ENCODE data around the gene SNX20. TPM values are rescaled to one million over a fixed set of nuclear protein-coding genes. Genes with fewer than 3 reads are reported as not detected.

SNX20 gene
- total and polyA plus RNA-seq, 2 of the 13 experiments (the other 11 are each of a cell fraction or from before 2014, with no cell fraction given) = not detected

- Histone ChIP-seq H3K36me3 (replicated peaks in 1 of 2; ENCODE audit: control insufficient read depth in 1 of 2, insufficient read depth in 2 of 2, low read length in 2 of 2) (no peaks in the 10 kb centered on the region), H2AFZ (ENCODE audit: low read length) (no peak overlapping the region), H3K9me3 (ENCODE audit: low read length) (no peaks in the 10 kb centered on the region), H3K27ac (ENCODE audit: extremely low read length, insufficient read depth, low read length) (no peak overlapping the region), H4K20me1 (ENCODE audit: insufficient read depth, low read length) (no peaks in the 10 kb centered on the region), H3K4me1 (ENCODE audit: insufficient read depth, low read length) (peaks cover 63% of the 10 kb centered on the region), H3K9ac (ENCODE audit: insufficient read depth, low read depth, low read length) (no peak overlapping the region), H3K4me3 (replicated peaks in 1 of 3; ENCODE audit: insufficient read depth in 1 of 3, low read depth in 2 of 3, low read length in 3 of 3) (peak overlapping the region in 1 of 3 experiments; percentile 69; a peak in 1 of 6 replicates), H3K27me3 (ENCODE audit: control insufficient read depth in 1 of 2, insufficient read depth in 2 of 2, low read length in 2 of 2) (peaks cover 6 to 34% of the 10 kb centered on the region in 2 experiments; a peak in 4 of 5 replicates), H3K4me2 (ENCODE audit: low read depth, low read length) (peak overlapping the region; percentile 71; the same call in 1 of the 2 replicates), H3K79me2 (ENCODE audit: insufficient read depth, low read length) (no peaks in the 10 kb centered on the region)
- DNase-seq (ENCODE audit: low spot score) = no peak
- BruUV-seq (replicated peaks) = no TSS peak
- 63% methylated on average over 1 of the region's 2 CpGs for WGBS (ENCODE audit: low lambda C conversion rate)
- ChIA-PET CTCF (ENCODE audit: low intra/inter-chr PET ratio, low total read pairs) (no interaction called here), POLR2A (interaction anchor here (1.5 kb wide), 1 partner anchor 26 kb away, joined by 3 read pairs; no protein-coding TSS in a partner anchor)
- FAIRE-seq = no peak
- no peak for ATAC-seq
- intact Hi-C loops (cut with micrococcal nuclease; ENCODE audit: unreplicated experiment) = no loop called here
- TF ChIP-seq FOXO4 (CRISPR knock-in tag; conservative IDR thresholded peaks at IDR 0.05) (no peak), ZNF333 (CRISPR knock-in tag; IDR thresholded peaks at IDR 0.05; ENCODE audit: borderline replicate concordance) (0 out of 2 replicates have a peak, but pooled peaks have one; percentile 26)
- in situ Hi-C loops (cut with HindIII; ENCODE audit: extremely low pct_ligation_motif_present, low pct_unique_long_range_greater_than_20kb) = no loop called here
Measured at GRCh38 chr16:50694206-50694605, 13.1 kb upstream of the SNX20 start.

- DNase-seq (ENCODE audit: low spot score) = no peak
- no peak within 1 kb of the TSS for H2AFZ ChIP-seq (ENCODE audit: low read length)
- H3K4me3 ChIP-seq (replicated peaks in 1 of 3; ENCODE audit: insufficient read depth in 1 of 3, low read depth in 2 of 3, low read length in 3 of 3) = peak within 1 kb of the TSS; percentile 35 to 69 (median 38); a peak in 4 of 6 replicates
- peaks cover 6 to 42% of the 10 kb centered on the region in 2 experiments; a peak in 4 of 5 replicates for H3K27me3 ChIP-seq (ENCODE audit: control insufficient read depth in 1 of 2, insufficient read depth in 2 of 2, low read length in 2 of 2)
- intact Hi-C loops (cut with micrococcal nuclease; ENCODE audit: unreplicated experiment) (no loop called here), in situ Hi-C loops (cut with HindIII; ENCODE audit: extremely low pct_ligation_motif_present, low pct_unique_long_range_greater_than_20kb) (no loop called here)
- peaks cover 53% of the 10 kb centered on the region for H3K4me1 ChIP-seq (ENCODE audit: insufficient read depth, low read length)
- peak within 1 kb of the TSS; percentile 71 for H3K4me2 ChIP-seq (ENCODE audit: low read depth, low read length)
- no peaks in the 10 kb centered on the region for H4K20me1 ChIP-seq (ENCODE audit: insufficient read depth, low read length)
- H3K27ac ChIP-seq (ENCODE audit: extremely low read length, insufficient read depth, low read length) = no peak within 1 kb of the TSS
- no TSS peak for BruUV-seq (replicated peaks)
- no peaks in the 10 kb centered on the region for H3K79me2 ChIP-seq (ENCODE audit: insufficient read depth, low read length)
- no peak for FAIRE-seq
- ChIA-PET CTCF (ENCODE audit: low intra/inter-chr PET ratio, low total read pairs) (no interaction called here), POLR2A (no interaction called here)
- WGBS (ENCODE audit: low lambda C conversion rate) = 46% methylated on average over 24 of the region's 56 CpGs
- H3K9ac ChIP-seq (ENCODE audit: insufficient read depth, low read depth, low read length) = peak within 1 kb of the TSS; percentile 25; the same call in 1 of the 2 replicates
- H3K9me3 ChIP-seq (ENCODE audit: low read length) = no peaks in the 10 kb centered on the region
- ATAC-seq = peak; percentile 62
- no peaks in the 10 kb centered on the region for H3K36me3 ChIP-seq (replicated peaks in 1 of 2; ENCODE audit: control insufficient read depth in 1 of 2, insufficient read depth in 2 of 2, low read length in 2 of 2)
- TF ChIP-seq USF2 (IDR thresholded peaks at IDR 0.05; ENCODE audit: low read depth, low read length) = no peak
- no peak for TF ChIP-seq USF2 (CRISPR knock-in tag; IDR thresholded peaks at IDR 0.05; ENCODE audit: borderline replicate concordance)
- TF ChIP-seq STAT5B (CRISPR knock-in tag; IDR thresholded peaks at IDR 0.05) = no peak
- 0 out of 2 replicates have a peak, but pooled peaks have one; percentile 8 for TF ChIP-seq ZMYM3 (CRISPR knock-in tag; IDR thresholded peaks at IDR 0.05)
- no peak for TF ChIP-seq ZNF496 (CRISPR knock-in tag; IDR thresholded peaks at IDR 0.05; ENCODE audit: insufficient replicate concordance)
- TF ChIP-seq PRMT3 (CRISPR knock-in tag; IDR thresholded peaks at IDR 0.05; ENCODE audit: borderline replicate concordance, low read depth) = no peak
- TF ChIP-seq ZNF350 (CRISPR knock-in tag; IDR thresholded peaks at IDR 0.05; ENCODE audit: borderline replicate concordance, low read depth) = no peak
- TF ChIP-seq GZF1 (CRISPR knock-in tag; IDR thresholded peaks at IDR 0.05) = no peak
- TF ChIP-seq SP4 (CRISPR knock-in tag; IDR thresholded peaks at IDR 0.05) = peak; percentile 55; the same call in 1 of the 2 replicates
- TF ChIP-seq REL (CRISPR knock-in tag; conservative IDR thresholded peaks at IDR 0.05) = no peak
- TF ChIP-seq PAF1 (CRISPR knock-in tag; IDR thresholded peaks at IDR 0.05) = no peak
- no peak for TF ChIP-seq PAWR (CRISPR knock-in tag; IDR thresholded peaks at IDR 0.05; ENCODE audit: borderline replicate concordance)
Measured at GRCh38 chr16:50692999-50693781, 12.1 kb upstream of the SNX20 start, which contains the start of gene NOD2. Gene NOD2 (plus strand): TSS chr16:50693606. CDS start chr16:50699496, 5,890 bp downstream.

Data from HepG2 (cell line).